SK-N-SH (cell line): ENCODE results near the gene GFPT2. TPM values are rescaled to one million over a fixed set of nuclear protein-coding genes. Genes with fewer than 3 reads are reported as not detected.

Experiments used
- CTCF ChIA-PET: fragments of 300-600, 350-600 bp; formaldehyde crosslinking; extraction: SDS; loops from one replicate; lab custom pipeline; 2021; lab: Yijun Ruan, JAX
- POLR2A ChIA-PET: fragments of 350-600 bp; sonication (Branson Sonifier 250); formaldehyde crosslinking; extraction: SDS; loops from one replicate; lab custom pipeline; 2020; ENCODE audit warnings: antibody characterized with exemption, inconsistent platforms; lab: Yijun Ruan, JAX
- DNase-seq: peaks from one replicate; pipeline ENCODE4 v3.0.0; 2012
- H2AFZ ChIP-seq: fragments of 200-600 bp; sonication (generic); 2 replicates; pipeline ENCODE4 v1.8.1; 2016; ENCODE audit warnings: antibody characterized with exemption, mild to moderate bottlenecking, low read depth
- H3F3A ChIP-seq: fragments of 200-600 bp; sonication (generic); replicated peaks from 2 replicates; pipeline ENCODE3; 2016; ENCODE audit warnings: antibody characterized with exemption, mild to moderate bottlenecking; ENCODE audit not compliant: insufficient read depth
- H3K27ac ChIP-seq, 2 experiments: fragments of 200-500 bp in 1 of 2; fragments of 200-600 bp in 1 of 2; sonication (Bioruptor generic) in 1 of 2; sonication (generic), shearing (Covaris generic) in 1 of 2; 2 replicates each; pipeline versions ENCODE4 v1.5.1 to v1.6.1; 2014 to 2016; ENCODE audit warnings: low read depth in 2 of 2, inconsistent platforms in 1 of 2, low read length in 1 of 2, mild to moderate bottlenecking in 1 of 2, mixed read lengths in 1 of 2
- H3K27me3 ChIP-seq: fragments of 200-600 bp; sonication (generic), shearing (Covaris generic); 2 replicates; pipeline ENCODE4 v1.6.1; 2016; ENCODE audit warnings: mixed run types; ENCODE audit not compliant: insufficient read depth
- H3K36me3 ChIP-seq, 2 experiments: fragments of 200-500 bp in 1 of 2; fragments of 200-600 bp in 1 of 2; sonication (Bioruptor generic) in 1 of 2; sonication (generic) in 1 of 2; replicated peaks in 1 of 2; 2 replicates each; pipeline versions ENCODE3 to v1.5.1; 2014 to 2016; ENCODE audit warnings: low read length in 1 of 2, mild to moderate bottlenecking in 1 of 2; ENCODE audit not compliant: insufficient read depth in 2 of 2, control insufficient read depth in 1 of 2
- H3K4me1 ChIP-seq, 2 experiments: fragments of 200-500 bp in 1 of 2; fragments of 200-600 bp in 1 of 2; sonication (Bioruptor generic) in 1 of 2; sonication (generic), shearing (Covaris generic) in 1 of 2; 2 replicates each; pipeline versions ENCODE4 v1.5.1 to v1.6.1; 2014 to 2016; ENCODE audit warnings: low read depth in 1 of 2, low read length in 1 of 2, mixed run types in 1 of 2; ENCODE audit not compliant: insufficient read depth in 2 of 2, control insufficient read depth in 1 of 2
- H3K4me2 ChIP-seq: fragments of 200-600 bp; sonication (generic), shearing (Covaris generic); 2 replicates; pipeline ENCODE4 v1.6.1; 2017; ENCODE audit warnings: mixed run types
- H3K4me3 ChIP-seq, 2 experiments: fragments of 200-500 bp in 1 of 2; fragments of 200-600 bp in 1 of 2; sonication (Bioruptor generic) in 1 of 2; sonication (generic), shearing (Covaris generic) in 1 of 2; 2 replicates each; pipeline versions ENCODE4 v1.5.1 to v1.8.1; 2014 to 2016; ENCODE audit warnings: low read depth in 2 of 2, inconsistent platforms in 1 of 2, low read length in 1 of 2, mild to moderate bottlenecking in 1 of 2, mixed read lengths in 1 of 2, moderate library complexity in 1 of 2
- H3K79me2 ChIP-seq: fragments of 200-600 bp; sonication (generic); 2 replicates; pipeline ENCODE4 v1.8.1; 2017; ENCODE audit warnings: mild to moderate bottlenecking; ENCODE audit not compliant: insufficient read depth
- H3K9ac ChIP-seq: fragments of 200-600 bp; sonication (generic); 2 replicates; pipeline ENCODE4 v1.6.1; 2017; ENCODE audit warnings: mixed run types
- H3K9me2 ChIP-seq: fragments of 200-600 bp; sonication (generic); 2 replicates; pipeline ENCODE4 v1.6.1; 2017; ENCODE audit warnings: mixed run types
- H3K9me3 ChIP-seq: fragments of 200-600 bp; sonication (generic); 2 replicates; pipeline ENCODE4 v1.6.1; 2017; ENCODE audit warnings: mixed run types, mild to moderate bottlenecking, moderate library complexity
- H4K20me1 ChIP-seq: fragments of 200-600 bp; sonication (generic); 2 replicates; pipeline ENCODE4 v1.6.1; 2017; ENCODE audit warnings: mild to moderate bottlenecking, mixed run types; ENCODE audit not compliant: insufficient read depth
- CHD2 ChIP-seq: fragments of 150-350 bp; IDR thresholded peaks from 2 replicates; pipeline ENCODE4 v1.6.1; 2018; ENCODE audit warnings: low read length; ENCODE audit not compliant: partially characterized antibody
- CTCF ChIP-seq: fragments of 200-600 bp; sonication (generic); IDR thresholded peaks from 2 replicates; pipeline ENCODE4 v1.6.1; 2017; ENCODE audit warnings: antibody characterized with exemption, mild to moderate bottlenecking, moderate library complexity
- ELF1 ChIP-seq: IDR thresholded peaks from 2 replicates; pipeline ENCODE4 v1.4.0; 2012
- EP300 ChIP-seq, 2 experiments: IDR thresholded peaks; 2 replicates each; pipeline versions ENCODE4 v1.4.0 to v1.6.1; 2012; ENCODE audit warnings: borderline replicate concordance in 1 of 2, low read depth in 1 of 2, low read length in 1 of 2
- FOXJ3 ChIP-seq: sonication (generic); formaldehyde crosslinking; IDR thresholded peaks from 2 replicates; pipeline ENCODE4 v1.5.1; 2020; ENCODE audit warnings: mild to moderate bottlenecking, missing genetic modification reagents
- FOXM1 ChIP-seq: IDR thresholded peaks from 2 replicates; pipeline ENCODE4 v1.4.0; 2012; ENCODE audit warnings: low read depth, mild to moderate bottlenecking
- GATA2 ChIP-seq: sonication (generic); formaldehyde crosslinking; IDR thresholded peaks from 2 replicates; pipeline ENCODE4 v1.5.0; 2020; ENCODE audit warnings: mild to moderate bottlenecking, missing genetic modification reagents
- IRF3 ChIP-seq: fragments of 150-350 bp; IDR thresholded peaks from 2 replicates; pipeline ENCODE4 v1.6.1; 2016; ENCODE audit warnings: mild to moderate bottlenecking, low read depth, low read length
- JUND ChIP-seq: IDR thresholded peaks from 2 replicates; pipeline ENCODE4 v1.4.0; 2012
- NRF1 ChIP-seq: IDR thresholded peaks from 2 replicates; pipeline ENCODE4 v1.6.1; 2012; ENCODE audit warnings: low read depth, mild to moderate bottlenecking, low read length
- PBX3 ChIP-seq: IDR thresholded peaks from 2 replicates; pipeline ENCODE4; 2012
- POLR2AphosphoS5 ChIP-seq: IDR thresholded peaks from 2 replicates; pipeline ENCODE4 v1.6.1; 2012; ENCODE audit warnings: low read depth, low read length
- RAD21 ChIP-seq: IDR thresholded peaks from 2 replicates; pipeline ENCODE4 v1.6.1; 2012; ENCODE audit warnings: mild to moderate bottlenecking, low read length
- RFX5 ChIP-seq: IDR thresholded peaks from 2 replicates; pipeline ENCODE4 v1.6.1; 2012; ENCODE audit warnings: mild to moderate bottlenecking, improper control_type of control experiment, low read length
- SIN3A ChIP-seq: IDR thresholded peaks from 2 replicates; pipeline ENCODE4 v1.6.1; 2012; ENCODE audit warnings: low read depth, mild to moderate bottlenecking, low read length, moderate library complexity, borderline replicate concordance
- TAF1 ChIP-seq: IDR thresholded peaks from 2 replicates; pipeline ENCODE4 v1.6.1; 2012; ENCODE audit warnings: low read depth, mild to moderate bottlenecking, low read length, moderate library complexity, borderline replicate concordance
- USF1 ChIP-seq: IDR thresholded peaks from 2 replicates; pipeline ENCODE4 v1.4.0; 2012; ENCODE audit warnings: low read depth, borderline replicate concordance
- YY1 ChIP-seq: IDR thresholded peaks from 2 replicates; pipeline ENCODE4 v1.4.0; 2012; ENCODE audit warnings: low read depth, mild to moderate bottlenecking
- ZBTB33 ChIP-seq: IDR thresholded peaks from 2 replicates; pipeline ENCODE4 v1.4.0; 2012; ENCODE audit warnings: low read depth, borderline replicate concordance
- WGBS: methylation state at CpG from one replicate; pipeline ENCODE4 v1.1.6; 2017; ENCODE audit warnings: low lambda C conversion rate; 5-methylcytosine and 5-hydroxymethylcytosine counted together
- polyA plus RNA-seq, 3 experiments: library from polyadenylated mRNA; depleted of rRNA; stranded (reverse); fragments of >200 nt; gene quantifications; 2 replicates each; pipeline ENCODE4 v1.2.3, GENCODE V29; 2012

Gene GFPT2
- polyA plus RNA-seq, 1 of the 3 experiments (the other 2 are of a cell fraction) = 8.1 TPM

GRCh38 chr5:180358694-180359093 lies 5.6 kb upstream of the GFPT2 start:
- no peak overlapping the region for H3K27ac ChIP-seq
- no peak overlapping the region for H3K4me3 ChIP-seq
- no peaks in the 10 kb centered on the region for H3K9me3 ChIP-seq
- no peak overlapping the region for H2AFZ ChIP-seq
- no peaks in the 10 kb centered on the region for H3F3A ChIP-seq
- H3K4me2 ChIP-seq = no peak overlapping the region
- no peaks in the 10 kb centered on the region for H3K36me3 ChIP-seq
- no peak for TF ChIP-seq YY1
- TF ChIP-seq CHD2 = no peak
- no peak for TF ChIP-seq POLR2AphosphoS5
- no peak for TF ChIP-seq RAD21
- TF ChIP-seq ELF1 = no peak
- TF ChIP-seq RFX5 = no peak
- TF ChIP-seq JUND = no peak
- TF ChIP-seq GATA2 (CRISPR knock-in tag) = no peak
- TF ChIP-seq ZBTB33 = no peak
- no peak for TF ChIP-seq USF1
- TF ChIP-seq TAF1 = no peak
- TF ChIP-seq FOXM1 = no peak
- TF ChIP-seq PBX3 = no peak
- no peak for TF ChIP-seq EP300 (IDR thresholded peaks at IDR 0.05; ENCODE audit: borderline replicate concordance in 1 of 2, low read depth in 1 of 2, low read length in 1 of 2)
- no peak for TF ChIP-seq IRF3
- TF ChIP-seq CTCF = no peak
- no peak for TF ChIP-seq SIN3A
- TF ChIP-seq NRF1 = no peak
- no peak for TF ChIP-seq FOXJ3 (CRISPR knock-in tag)
- TF ChIP-seq, all 33 proteins: peak for 0
- 59% methylated on average over 5 of the region's 6 CpGs for WGBS
- Histone ChIP-seq H3K4me1 (peaks cover 0 to 4% of the 10 kb centered on the region in 2 experiments; a peak in 1 of 4 replicates), H3K27me3 (peaks cover 10% of the 10 kb centered on the region; the same call in 1 of the 2 replicates), H3K79me2 (no peaks in the 10 kb centered on the region), H3K9me2 (no peaks in the 10 kb centered on the region), H4K20me1 (no peaks in the 10 kb centered on the region), H3K9ac (no peak overlapping the region)
- CTCF ChIA-PET = interaction anchor here (2.1 kb wide), 1 partner anchor 30 kb away, joined by 9 read pairs; no protein-coding TSS in a partner anchor
- DNase-seq = no peak
- POLR2A ChIA-PET = no interaction called here
